CD14-positive monocyte (primary cell): ENCODE measurements around the gene EPN3. TPM values are rescaled to one million over a fixed set of nuclear protein-coding genes. Genes with fewer than 3 reads are reported as not detected.

Source experiments
- DNase-seq, 3 donors: peaks; one replicate each; pipeline ENCODE4 v3.0.0-alpha.2; 2011 to 2022
- H2AFZ ChIP-seq: 2 replicates; pipeline ENCODE4 v1.6.0; 2012; ENCODE audit warnings: mild to moderate bottlenecking, low read depth, low read length, inconsistent platforms; ENCODE audit not compliant: insufficient read depth, poor library complexity, severe bottlenecking
- H3K27ac ChIP-seq, 2 donors: 1 replicate in 1 of 2; 2 replicates in 1 of 2; pipeline ENCODE4 v1.5.1; 2012 to 2013; ENCODE audit warnings: low read length in 2 of 2, control low read depth in 1 of 2, inconsistent platforms in 1 of 2, low read depth in 1 of 2, mild to moderate bottlenecking in 1 of 2
- H3K27me3 ChIP-seq, 2 donors: one replicate each; pipeline versions ENCODE4 v1.6.0 to v1.6.1; 2011 to 2013; ENCODE audit warnings: low read length in 2 of 2; ENCODE audit not compliant: control insufficient read depth in 2 of 2, insufficient read depth in 2 of 2
- H3K36me3 ChIP-seq, 2 donors: replicated peaks in 1 of 2; 1 replicate in 1 of 2; 2 replicates in 1 of 2; pipeline versions ENCODE4 v1.5.1 to v1.6.1; 2012 to 2013; ENCODE audit warnings: low read length in 2 of 2, control low read depth in 1 of 2, inconsistent platforms in 1 of 2, mild to moderate bottlenecking in 1 of 2; ENCODE audit not compliant: insufficient read depth in 2 of 2, control insufficient read depth in 1 of 2
- H3K4me1 ChIP-seq, 2 donors: 1 replicate in 1 of 2; 2 replicates in 1 of 2; pipeline versions ENCODE4 v1.5.1 to v1.6.1; 2012 to 2013; ENCODE audit warnings: low read length in 2 of 2, control low read depth in 1 of 2, inconsistent platforms in 1 of 2, mild to moderate bottlenecking in 1 of 2, moderate library complexity in 1 of 2; ENCODE audit not compliant: insufficient read depth in 2 of 2, control insufficient read depth in 1 of 2
- H3K4me2 ChIP-seq: replicated peaks from 2 replicates; pipeline ENCODE3; 2012; ENCODE audit warnings: low read length, moderate library complexity, mild to moderate bottlenecking; ENCODE audit not compliant: poor library complexity, severe bottlenecking; ENCODE audit errors: extremely low read depth
- H3K4me3 ChIP-seq, 3 experiments: fragments of 200-600 bp in 1 of 3; sonication (generic) in 1 of 3; replicated peaks in 1 of 3; 1 replicate in 2 of 3; 2 replicates in 1 of 3; pipeline ENCODE4 v1.5.1; 2011 to 2013; ENCODE audit warnings: low read length in 3 of 3, mild to moderate bottlenecking in 3 of 3, control low read depth in 2 of 3, low read depth in 2 of 3, inconsistent platforms in 1 of 3, moderate library complexity in 1 of 3
- H3K79me2 ChIP-seq: 2 replicates; pipeline ENCODE4 v1.6.0; 2012; ENCODE audit warnings: mild to moderate bottlenecking, control low read depth, inconsistent platforms, low read length, moderate library complexity; ENCODE audit not compliant: insufficient read depth
- H3K9ac ChIP-seq: 2 replicates; pipeline ENCODE4 v1.6.0; 2017; ENCODE audit warnings: low read length, mild to moderate bottlenecking; ENCODE audit not compliant: insufficient read depth, poor library complexity, severe bottlenecking
- H3K9me3 ChIP-seq, 2 donors: replicated peaks in 1 of 2; 1 replicate in 1 of 2; 2 replicates in 1 of 2; pipeline versions ENCODE4 v1.5.1 to v1.6.1; 2012 to 2013; ENCODE audit warnings: low read length in 2 of 2, control low read depth in 1 of 2; ENCODE audit not compliant: control insufficient read depth in 1 of 2, insufficient read depth in 1 of 2
- H4K20me1 ChIP-seq: 2 replicates; pipeline ENCODE4 v1.6.0; 2012; ENCODE audit warnings: mild to moderate bottlenecking, low read length, control low read depth, moderate library complexity; ENCODE audit not compliant: insufficient read depth
- H3K27ac Mint-ChIP-seq, 7 donors: one replicate each; pipeline ENCODE4 v1.8.0; 2020; ENCODE audit warnings: mild to moderate bottlenecking in 7 of 7, mixed read lengths in 7 of 7, moderate library complexity in 6 of 7, inconsistent platforms in 2 of 7
- H3K27me3 Mint-ChIP-seq, 3 donors: one replicate each; pipeline ENCODE4 v1.8.0; 2021 to 2022; ENCODE audit warnings: low read depth in 3 of 3, mild to moderate bottlenecking in 3 of 3, mixed read lengths in 3 of 3, moderate library complexity in 3 of 3, inconsistent platforms in 1 of 3
- H3K36me3 Mint-ChIP-seq, 2 donors: one replicate each; pipeline ENCODE4 v1.8.0; 2020; ENCODE audit warnings: mixed read lengths in 2 of 2, inconsistent platforms in 1 of 2, mild to moderate bottlenecking in 1 of 2
- H3K4me1 Mint-ChIP-seq: one replicate; pipeline ENCODE4 v1.8.0; 2020; ENCODE audit warnings: mild to moderate bottlenecking, mixed read lengths
- H3K4me3 Mint-ChIP-seq, 2 donors: one replicate each; pipeline ENCODE4 v1.8.0; 2020; ENCODE audit warnings: mild to moderate bottlenecking in 2 of 2, mixed read lengths in 2 of 2, moderate library complexity in 1 of 2
- H3K9me3 Mint-ChIP-seq, 7 donors: one replicate each; pipeline ENCODE4 v1.8.0; 2020 to 2022; ENCODE audit warnings: mixed read lengths in 7 of 7, mild to moderate bottlenecking in 6 of 7, moderate library complexity in 6 of 7, inconsistent platforms in 2 of 7
- CTCF ChIP-seq: fragments of 200-600 bp; IDR thresholded peaks from one replicate; pipeline ENCODE4 v1.8.0; 2022; ENCODE audit warnings: antibody characterized with exemption, mild to moderate bottlenecking
- WGBS: methylation state at CpG from one replicate; pipeline ENCODE4 v1.1.5; 2013; ENCODE audit warnings: missing lambda C conversion rate; ENCODE audit not compliant: insufficient coverage; 5-methylcytosine and 5-hydroxymethylcytosine counted together
- intact Hi-C, 2 donors: fragments of 100-400 bp; cut with micrococcal nuclease; formaldehyde crosslinking; loops; one replicate each; pipeline versions ENCODE4 v1.15.0 to v1.15.1; 2023
- polyA plus RNA-seq, 3 donors: library from polyadenylated mRNA; depleted of rRNA in 1 of 3; unstranded in 2 of 3; stranded (reverse) in 1 of 3; fragments of 300-500 nt in 2 of 3; fragments of >200 nt in 1 of 3; fragmentation: Illumina TruSeq in 2 of 3; gene quantifications; 1 replicate in 2 of 3; 2 replicates in 1 of 3; pipeline ENCODE4 v1.2.3, GENCODE V29; 2012 to 2021

Gene EPN3
- polyA plus RNA-seq, 3 donors, result not detected

- H3K79me2 ChIP-seq, result no peaks in the 10 kb centered on the region
- Mint-ChIP-seq H3K27ac (no peak overlapping the region), H3K9me3 (no peaks in the 10 kb centered on the region), H3K36me3 (peaks cover 8 to 13% of the 10 kb centered on the region in 2 donors), H3K4me1 (peaks cover 11% of the 10 kb centered on the region), H3K4me3 (no peak overlapping the region), H3K27me3 (peaks cover under 1 to 4% (median under 1%) of the 10 kb centered on the region in 3 donors)
- no peak overlapping the region for H3K27ac ChIP-seq
- peaks cover 11 to 17% of the 10 kb centered on the region in 2 donors for H3K4me1 ChIP-seq
- H2AFZ ChIP-seq, result no peak overlapping the region
- no peaks in the 10 kb centered on the region for H3K9me3 ChIP-seq
- WGBS, result 86% methylated on average over 28 of the region's 32 CpGs
- no peak overlapping the region for H3K9ac ChIP-seq
- intact Hi-C loops, result loop anchor here in 1 of 2 donors (5.0 kb wide), 1 partner anchor 131 kb away; no protein-coding TSS in a partner anchor
- peak; percentile 13 to 39 (median 33) for DNase-seq
- H3K27me3 ChIP-seq, result no peaks in the 10 kb centered on the region
- H3K4me3 ChIP-seq, result no peak overlapping the region
- peaks cover 5 to 20% of the 10 kb centered on the region in 2 donors for H3K36me3 ChIP-seq
- H4K20me1 ChIP-seq, result no peaks in the 10 kb centered on the region
- peak; percentile 75 for TF ChIP-seq CTCF
- no peak overlapping the region for H3K4me2 ChIP-seq
These were observed 18.3 kb downstream of the EPN3 start for GRCh38 chr17:50550661-50551432.

- no peak overlapping the region for H3K9ac ChIP-seq
- no peaks in the 10 kb centered on the region for H3K79me2 ChIP-seq
- no peak overlapping the region for H3K27ac Mint-ChIP-seq
- intact Hi-C loops, result loop anchor here in 1 of 2 donors (5.0 kb wide), 1 partner anchor 131 kb away; no protein-coding TSS in a partner anchor
- H3K4me2 ChIP-seq, result no peak overlapping the region
- H3K9me3 ChIP-seq, result no peaks in the 10 kb centered on the region
- no peaks in the 10 kb centered on the region for H4K20me1 ChIP-seq
- H3K9me3 Mint-ChIP-seq, result no peaks in the 10 kb centered on the region
- peaks cover 0 to 2% (median 0%) of the 10 kb centered on the region in 3 donors for H3K27me3 Mint-ChIP-seq
- H3K4me3 ChIP-seq, result no peak overlapping the region
- H3K27me3 ChIP-seq, result no peaks in the 10 kb centered on the region
- TF ChIP-seq CTCF, result no peak
- peaks cover 11 to 17% of the 10 kb centered on the region in 2 donors for H3K4me1 ChIP-seq
- WGBS, result 85% methylated on average over 4 of the region's 8 CpGs
- H3K36me3 ChIP-seq, result peaks cover 7 to 20% of the 10 kb centered on the region in 2 donors
- peaks cover 11% of the 10 kb centered on the region for H3K4me1 Mint-ChIP-seq
- H3K4me3 Mint-ChIP-seq, result no peak overlapping the region
- no peak overlapping the region for H3K27ac ChIP-seq
- peaks cover 11 to 13% of the 10 kb centered on the region in 2 donors for H3K36me3 Mint-ChIP-seq
- DNase-seq, result no peak
- H2AFZ ChIP-seq, result no peak overlapping the region
These were observed 18.9 kb downstream of the EPN3 start for GRCh38 chr17:50551433-50551815.
